Natural killer cell treated with Interleukin-12 subunit alpha and Interleukin-12 subunit beta and Interleukin-15 and Interleukin-18, amount 100 ng/mL, for 72 hours (primary cell): ENCODE measurements around the gene SLC17A3. TPM values are rescaled to one million over a fixed set of nuclear protein-coding genes. Genes with fewer than 3 reads are reported as not detected.

ENCODE experiments used
- ATAC-seq, 2 donors: fragments of 150-1000 bp; cut with Tn5 transposase in 1 of 2; sonication (Bioruptor Pico), chemical (Tn5 transposase) in 1 of 2; 2 replicates each; pipeline ENCODE4 v1.10.0; 2021
- DNase-seq: peaks from one replicate; pipeline ENCODE4 v3.0.0; 2022; ENCODE audit warnings: low spot score
- H3K27ac Mint-ChIP-seq, 2 donors: 1 replicate in 1 of 2; 2 replicates in 1 of 2; pipeline ENCODE4 v1.8.0; 2022; ENCODE audit warnings: mixed read lengths in 2 of 2, mild to moderate bottlenecking in 1 of 2, moderate library complexity in 1 of 2
- H3K27me3 Mint-ChIP-seq, 2 donors: 1 replicate in 1 of 2; 2 replicates in 1 of 2; pipeline ENCODE4 v1.8.0; 2022; ENCODE audit warnings: mixed read lengths in 2 of 2
- H3K36me3 Mint-ChIP-seq: one replicate; pipeline ENCODE4 v1.8.0; 2022; ENCODE audit warnings: mixed read lengths
- H3K4me1 Mint-ChIP-seq, 2 donors: 1 replicate in 1 of 2; 2 replicates in 1 of 2; pipeline ENCODE4 v1.8.0; 2022; ENCODE audit warnings: low read depth in 2 of 2, mixed read lengths in 2 of 2, mild to moderate bottlenecking in 1 of 2
- H3K4me3 Mint-ChIP-seq: one replicate; pipeline ENCODE4 v1.8.0; 2022; ENCODE audit warnings: mixed read lengths
- H3K9me3 Mint-ChIP-seq: 2 replicates; pipeline ENCODE4 v1.8.0; 2022; ENCODE audit warnings: mixed read lengths
- total RNA-seq, 2 donors: library from RNA; stranded (reverse); gene quantifications; one replicate each; pipeline ENCODE4 v1.2.3, GENCODE V29; 2022

The SLC17A3 gene
- total RNA-seq, 2 donors from 2014 or later: not detected

- ATAC-seq (no peak), DNase-seq (no peak)
- Mint-ChIP-seq H3K9me3 (no peaks in the 10 kb centered on the region), H3K27me3 (no peaks in the 10 kb centered on the region), H3K36me3 (no peaks in the 10 kb centered on the region), H3K4me3 (no peak overlapping the region), H3K27ac (no peak overlapping the region), H3K4me1 (peaks cover 8 to 10% of the 10 kb centered on the region in 2 donors)
Measured at GRCh38 chr6:25880601-25881000, 6.6 kb upstream of the SLC17A3 start.

- no peaks in the 10 kb centered on the region for H3K27me3 Mint-ChIP-seq
- no peaks in the 10 kb centered on the region for H3K36me3 Mint-ChIP-seq
- no peak for ATAC-seq
Measured at GRCh38 chr6:25878721-25879322, 4.8 kb upstream of the SLC17A3 start.

GRCh38 chr6:25875926-25876602 lies 2.0 kb upstream of the SLC17A3 start:
- no peaks in the 10 kb centered on the region for H3K27me3 Mint-ChIP-seq
- DNase-seq (no peak), ATAC-seq (no peak)
- H3K9me3 Mint-ChIP-seq: no peaks in the 10 kb centered on the region
- H3K27ac Mint-ChIP-seq: no peak overlapping the region
- H3K4me3 Mint-ChIP-seq: no peak overlapping the region
- peaks cover 11 to 19% of the 10 kb centered on the region in 2 donors for H3K4me1 Mint-ChIP-seq
- no peaks in the 10 kb centered on the region for H3K36me3 Mint-ChIP-seq

More at GRCh38 chr6:25878721-25879322, 4.8 kb upstream of the SLC17A3 start:
- Mint-ChIP-seq H3K4me1 (peaks cover 14 to 21% of the 10 kb centered on the region in 2 donors), H3K27ac (no peak overlapping the region), H3K4me3 (no peak overlapping the region), H3K9me3 (no peaks in the 10 kb centered on the region)
- no peak for DNase-seq

GRCh38 chr6:25875563-25875905 lies 1.5 kb upstream of the SLC17A3 start:
- H3K36me3 Mint-ChIP-seq: no peaks in the 10 kb centered on the region
- no peak for ATAC-seq
- no peaks in the 10 kb centered on the region for H3K9me3 Mint-ChIP-seq
- H3K4me3 Mint-ChIP-seq: no peak overlapping the region
- DNase-seq: no peak
- H3K27ac Mint-ChIP-seq: no peak overlapping the region
- H3K4me1 Mint-ChIP-seq: peaks cover 11 to 19% of the 10 kb centered on the region in 2 donors
- no peaks in the 10 kb centered on the region for H3K27me3 Mint-ChIP-seq

- Mint-ChIP-seq H3K9me3 (no peaks in the 10 kb centered on the region), H3K27ac (peak overlapping the region in 1 of 2 donors; percentile 60), H3K27me3 (no peaks in the 10 kb centered on the region), H3K36me3 (no peaks in the 10 kb centered on the region), H3K4me1 (peaks cover 11 to 19% of the 10 kb centered on the region in 2 donors), H3K4me3 (peak overlapping the region; percentile 13)
- DNase-seq (no peak), ATAC-seq (peak; percentile 64 to 70)
Measured at GRCh38 chr6:25874822-25875562, 949 bp upstream of the SLC17A3 start.

GRCh38 chr6:25872814-25873213 lies 1.2 kb downstream of the SLC17A3 start:
- DNase-seq (no peak), ATAC-seq (peak in 1 of 2 donors; percentile 6)
- Mint-ChIP-seq H3K27me3 (no peaks in the 10 kb centered on the region), H3K27ac (no peak overlapping the region), H3K36me3 (no peaks in the 10 kb centered on the region), H3K4me3 (no peak overlapping the region), H3K9me3 (no peaks in the 10 kb centered on the region), H3K4me1 (peaks cover 11 to 19% of the 10 kb centered on the region in 2 donors)

GRCh38 chr6:25869840-25870239 lies 4.2 kb downstream of the SLC17A3 start:
- ATAC-seq (no peak), DNase-seq (no peak)
- no peak overlapping the region for H3K4me3 Mint-ChIP-seq
- no peaks in the 10 kb centered on the region for H3K36me3 Mint-ChIP-seq
- peaks cover 11 to 25% of the 10 kb centered on the region in 2 donors for H3K4me1 Mint-ChIP-seq
- H3K9me3 Mint-ChIP-seq: no peaks in the 10 kb centered on the region
- no peak overlapping the region for H3K27ac Mint-ChIP-seq
- H3K27me3 Mint-ChIP-seq: no peaks in the 10 kb centered on the region

- H3K36me3 Mint-ChIP-seq: peaks cover 11% of the 10 kb centered on the region
- H3K27me3 Mint-ChIP-seq: no peaks in the 10 kb centered on the region
- H3K27ac Mint-ChIP-seq: no peak overlapping the region
- peaks cover 11% of the 10 kb centered on the region for H3K9me3 Mint-ChIP-seq
- no peak overlapping the region for H3K4me3 Mint-ChIP-seq
- peaks cover 9 to 27% of the 10 kb centered on the region in 2 donors for H3K4me1 Mint-ChIP-seq
- no peak for DNase-seq
- ATAC-seq: no peak
Measured at GRCh38 chr6:25868436-25869183, 5.4 kb downstream of the SLC17A3 start.

GRCh38 chr6:25866011-25866410 lies 8.0 kb downstream of the SLC17A3 start:
- no peak overlapping the region for H3K27ac Mint-ChIP-seq
- ATAC-seq: peak in 1 of 2 donors; percentile 68
- H3K27me3 Mint-ChIP-seq: no peaks in the 10 kb centered on the region
- H3K4me1 Mint-ChIP-seq: peaks cover 4 to 19% of the 10 kb centered on the region in 2 donors
- DNase-seq: no peak
- H3K4me3 Mint-ChIP-seq: no peak overlapping the region
- H3K36me3 Mint-ChIP-seq: peaks cover 13% of the 10 kb centered on the region
- H3K9me3 Mint-ChIP-seq: peaks cover 11% of the 10 kb centered on the region

GRCh38 chr6:25863360-25863759 lies 10.7 kb downstream of the SLC17A3 start:
- peaks cover 4 to 22% of the 10 kb centered on the region in 2 donors for H3K4me1 Mint-ChIP-seq
- no peak overlapping the region for H3K4me3 Mint-ChIP-seq
- H3K27ac Mint-ChIP-seq: no peak overlapping the region
- H3K27me3 Mint-ChIP-seq: peaks cover 3 to 5% of the 10 kb centered on the region in 2 donors
- ATAC-seq (no peak), DNase-seq (no peak)
- peaks cover 11% of the 10 kb centered on the region for H3K9me3 Mint-ChIP-seq
- peaks cover 13% of the 10 kb centered on the region for H3K36me3 Mint-ChIP-seq

GRCh38 chr6:25862199-25862598 lies 11.8 kb downstream of the SLC17A3 start:
- ATAC-seq (no peak), DNase-seq (no peak)
- Mint-ChIP-seq H3K27ac (no peak overlapping the region), H3K9me3 (peaks cover 11% of the 10 kb centered on the region), H3K36me3 (peaks cover 13% of the 10 kb centered on the region), H3K4me1 (peaks cover 4 to 27% of the 10 kb centered on the region in 2 donors), H3K27me3 (peaks cover 6 to 11% of the 10 kb centered on the region in 2 donors), H3K4me3 (no peak overlapping the region)

GRCh38 chr6:25852756-25853155 lies 21.3 kb downstream of the SLC17A3 start:
- no peak overlapping the region for H3K4me3 Mint-ChIP-seq
- H3K4me1 Mint-ChIP-seq: peaks cover 3 to 6% of the 10 kb centered on the region in 2 donors
- ATAC-seq (no peak), DNase-seq (no peak)
- H3K27me3 Mint-ChIP-seq: peaks cover under 1 to 9% of the 10 kb centered on the region in 2 donors
- H3K36me3 Mint-ChIP-seq: no peaks in the 10 kb centered on the region
- no peaks in the 10 kb centered on the region for H3K9me3 Mint-ChIP-seq
- no peak overlapping the region for H3K27ac Mint-ChIP-seq

GRCh38 chr6:25851961-25852360 lies 22.1 kb downstream of the SLC17A3 start:
- Mint-ChIP-seq H3K9me3 (no peaks in the 10 kb centered on the region), H3K27me3 (peaks cover 4 to 12% of the 10 kb centered on the region in 2 donors), H3K27ac (no peak overlapping the region), H3K36me3 (no peaks in the 10 kb centered on the region), H3K4me1 (peaks cover 3 to 6% of the 10 kb centered on the region in 2 donors), H3K4me3 (no peak overlapping the region)
- no peak for DNase-seq
- no peak for ATAC-seq
